Breast epithelium (tissue), 3 donors: ENCODE data around the gene DCTPP1.

Experiments
- POLR2A ChIP-seq: fragments of 450-650 bp; IDR thresholded peaks from one replicate; pipeline ENCODE4 v1.6.1; 2016; ENCODE audit warnings: antibody characterized with exemption, mild to moderate bottlenecking, moderate library complexity
- TF ChIP-seq, protein P1 (sequence below), 3 donors: fragments of 450-650 bp; IDR thresholded peaks; one replicate each; pipeline ENCODE4 v1.5.1; 2016 to 2017; ENCODE audit warnings: antibody characterized with exemption in 3 of 3, mild to moderate bottlenecking in 3 of 3, moderate library complexity in 3 of 3

DNA sequence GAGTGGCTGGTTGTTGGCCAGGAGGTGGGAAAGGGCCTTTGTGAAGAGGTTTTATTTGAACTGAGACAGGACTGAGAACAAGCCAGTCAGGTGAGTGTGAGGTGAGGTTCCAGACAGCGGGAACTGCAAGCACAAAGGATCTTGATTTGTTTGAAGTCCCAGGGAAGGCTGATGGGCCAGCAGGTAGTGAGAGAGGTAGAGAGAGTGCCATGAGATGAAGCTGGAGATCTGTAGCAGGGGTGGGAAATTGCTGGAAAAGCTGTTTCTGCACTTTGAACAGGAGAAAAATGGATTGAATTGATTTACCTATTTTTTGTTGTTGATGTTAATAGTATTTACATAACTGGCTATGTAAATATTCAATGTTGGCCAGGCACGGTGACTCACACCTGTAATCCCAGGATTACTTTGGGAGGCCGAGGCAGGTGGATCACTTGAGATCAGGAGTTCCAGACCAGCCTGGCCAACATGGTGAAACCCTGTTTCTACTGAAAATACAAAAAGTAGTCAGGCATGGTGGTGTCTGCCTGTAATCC is 7.7 kb upstream of the DCTPP1 start:
- TF ChIP-seq, protein P1, sequence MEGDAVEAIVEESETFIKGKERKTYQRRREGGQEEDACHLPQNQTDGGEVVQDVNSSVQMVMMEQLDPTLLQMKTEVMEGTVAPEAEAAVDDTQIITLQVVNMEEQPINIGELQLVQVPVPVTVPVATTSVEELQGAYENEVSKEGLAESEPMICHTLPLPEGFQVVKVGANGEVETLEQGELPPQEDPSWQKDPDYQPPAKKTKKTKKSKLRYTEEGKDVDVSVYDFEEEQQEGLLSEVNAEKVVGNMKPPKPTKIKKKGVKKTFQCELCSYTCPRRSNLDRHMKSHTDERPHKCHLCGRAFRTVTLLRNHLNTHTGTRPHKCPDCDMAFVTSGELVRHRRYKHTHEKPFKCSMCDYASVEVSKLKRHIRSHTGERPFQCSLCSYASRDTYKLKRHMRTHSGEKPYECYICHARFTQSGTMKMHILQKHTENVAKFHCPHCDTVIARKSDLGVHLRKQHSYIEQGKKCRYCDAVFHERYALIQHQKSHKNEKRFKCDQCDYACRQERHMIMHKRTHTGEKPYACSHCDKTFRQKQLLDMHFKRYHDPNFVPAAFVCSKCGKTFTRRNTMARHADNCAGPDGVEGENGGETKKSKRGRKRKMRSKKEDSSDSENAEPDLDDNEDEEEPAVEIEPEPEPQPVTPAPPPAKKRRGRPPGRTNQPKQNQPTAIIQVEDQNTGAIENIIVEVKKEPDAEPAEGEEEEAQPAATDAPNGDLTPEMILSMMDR (IDR thresholded peaks at IDR 0.05), result no peak
- no peak for TF ChIP-seq POLR2A
